NCI-H1694 treated with DMSO at 0.1 percent for 48 hours (cell line): ENCODE data around the gene NOC2L.
A peak's percentile ranks its signal among the peaks of the same experiment; 100 is the strongest.
"Not testable (repeated sequence)": the region's sequence is repeated elsewhere in the genome, so short reads cannot be mapped to it uniquely, and the experiment has no call there.

Source experiments
- DNase-seq: peaks from one replicate; lab custom pipeline; 2025; lab: John Stamatoyannopoulos, UW

Gene NOC2L

DNA sequence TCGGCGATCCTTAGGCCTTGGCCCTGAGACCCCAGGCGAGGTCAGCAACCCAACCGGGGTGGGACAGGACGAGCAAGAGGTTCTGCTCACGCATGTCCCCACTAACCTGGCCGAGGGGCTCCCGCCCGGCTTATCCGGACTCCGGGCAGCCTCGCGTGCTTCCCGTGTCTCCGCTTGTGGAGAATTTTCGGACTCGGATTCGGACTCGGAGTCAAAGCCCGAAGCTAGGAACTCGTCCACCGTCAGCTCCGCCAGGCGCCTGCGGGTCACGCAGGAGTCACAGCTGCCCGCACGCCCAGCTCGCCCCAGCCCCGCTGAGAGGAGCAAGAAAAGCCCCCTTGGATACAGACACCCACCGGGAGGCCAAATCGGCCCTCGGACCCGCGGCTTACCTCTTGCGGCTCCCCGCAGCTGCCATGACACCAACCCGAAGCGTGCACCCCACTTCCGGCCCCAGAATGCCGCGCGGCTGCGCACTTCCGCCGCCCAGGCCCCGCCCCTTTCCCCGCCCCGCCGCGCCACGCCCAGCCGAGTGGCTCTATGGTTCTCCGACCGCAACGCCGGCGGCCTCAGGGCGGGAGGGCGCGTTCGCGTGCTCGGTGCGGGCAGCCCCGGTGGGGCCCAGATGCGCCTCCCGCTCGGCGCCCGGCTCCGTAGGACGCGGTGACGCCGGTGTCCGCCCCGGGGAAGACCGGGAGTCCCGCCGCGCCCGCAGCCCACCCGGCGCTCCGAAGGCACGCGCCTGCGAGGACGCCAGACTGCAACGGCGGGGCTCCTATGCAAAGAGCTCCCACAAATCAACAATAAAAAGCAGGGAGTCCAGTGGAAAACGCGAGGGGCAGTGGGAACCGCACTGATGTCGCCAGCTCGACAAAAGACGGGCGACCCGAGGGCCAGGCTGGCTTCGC is at the start of gene NOC2L:
Gene NOC2L (minus strand): TSS at position 434 of the 908 bp plus-strand sequence. CDS start 16 bp downstream, at position 418.
- peak; percentile 61 for DNase-seq

DNA sequence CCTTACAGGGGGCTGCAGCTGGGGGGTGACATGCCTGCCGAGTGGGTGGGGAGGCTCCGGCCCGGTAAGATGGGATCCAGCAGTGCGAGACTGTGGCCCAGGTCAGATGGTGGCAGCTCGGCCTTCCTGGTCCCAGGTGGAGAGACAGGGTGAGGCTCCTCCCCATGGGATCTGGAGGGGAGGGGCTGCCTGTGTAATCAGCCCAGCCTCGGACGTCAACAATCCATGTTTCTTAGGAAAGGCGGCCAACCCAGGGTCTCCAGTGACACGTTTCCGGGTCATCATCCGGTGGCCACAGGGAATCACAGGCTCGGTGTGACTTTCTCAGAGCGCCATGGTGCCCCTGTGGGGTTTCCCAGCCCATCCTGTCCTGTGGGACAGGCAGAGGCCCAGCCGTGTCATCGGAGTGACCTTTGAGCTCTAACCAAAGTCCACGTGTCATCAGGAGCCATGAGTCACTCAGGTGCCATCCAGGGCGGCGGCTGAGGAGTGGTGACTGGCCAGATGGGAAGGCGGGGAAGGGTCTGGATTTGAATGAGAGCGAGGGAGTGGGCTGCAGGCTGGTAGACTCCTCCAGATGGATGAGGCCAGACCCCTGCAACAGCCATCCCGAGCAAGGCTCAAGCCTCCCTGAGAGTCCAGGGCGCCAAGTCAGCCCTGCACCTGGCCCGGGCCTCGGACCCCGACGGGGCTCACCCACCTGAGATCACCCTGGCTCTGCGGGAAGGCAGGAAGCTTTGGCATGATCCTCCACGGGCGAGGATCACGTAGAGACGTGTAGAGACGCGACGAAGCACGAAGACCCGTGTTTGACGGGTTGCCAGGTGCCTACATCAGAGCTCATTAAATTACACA is 47.5 kb upstream of the NOC2L start:
- no peak for DNase-seq

DNA sequence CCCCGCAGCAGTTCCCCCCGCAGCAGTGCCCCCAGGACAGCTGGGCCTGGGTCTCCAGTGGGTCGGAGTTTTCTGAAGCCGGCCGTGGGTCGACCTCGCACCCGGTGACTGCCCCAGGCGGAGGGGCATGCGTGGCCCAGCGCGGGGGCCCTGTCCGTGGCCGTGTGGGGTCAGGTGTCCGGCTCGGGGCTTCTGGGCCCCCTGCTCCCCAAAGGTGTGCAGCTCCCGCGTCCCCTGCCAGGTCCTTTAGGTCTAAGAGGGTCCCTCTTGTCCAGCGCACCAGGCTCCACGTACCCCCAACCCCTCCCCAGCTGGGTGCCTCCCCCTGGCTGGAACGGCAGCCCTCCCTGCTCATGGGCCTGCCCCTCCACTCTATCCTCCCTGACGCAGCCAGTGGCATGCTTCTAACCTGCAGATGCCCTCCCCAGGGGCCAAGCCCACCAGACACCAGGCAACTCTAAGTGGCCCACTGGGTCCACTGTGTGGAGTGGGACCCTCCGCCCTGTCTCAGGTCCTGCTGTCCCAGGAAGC is 46.8 kb upstream of the NOC2L start:
- DNase-seq = no peak

DNA sequence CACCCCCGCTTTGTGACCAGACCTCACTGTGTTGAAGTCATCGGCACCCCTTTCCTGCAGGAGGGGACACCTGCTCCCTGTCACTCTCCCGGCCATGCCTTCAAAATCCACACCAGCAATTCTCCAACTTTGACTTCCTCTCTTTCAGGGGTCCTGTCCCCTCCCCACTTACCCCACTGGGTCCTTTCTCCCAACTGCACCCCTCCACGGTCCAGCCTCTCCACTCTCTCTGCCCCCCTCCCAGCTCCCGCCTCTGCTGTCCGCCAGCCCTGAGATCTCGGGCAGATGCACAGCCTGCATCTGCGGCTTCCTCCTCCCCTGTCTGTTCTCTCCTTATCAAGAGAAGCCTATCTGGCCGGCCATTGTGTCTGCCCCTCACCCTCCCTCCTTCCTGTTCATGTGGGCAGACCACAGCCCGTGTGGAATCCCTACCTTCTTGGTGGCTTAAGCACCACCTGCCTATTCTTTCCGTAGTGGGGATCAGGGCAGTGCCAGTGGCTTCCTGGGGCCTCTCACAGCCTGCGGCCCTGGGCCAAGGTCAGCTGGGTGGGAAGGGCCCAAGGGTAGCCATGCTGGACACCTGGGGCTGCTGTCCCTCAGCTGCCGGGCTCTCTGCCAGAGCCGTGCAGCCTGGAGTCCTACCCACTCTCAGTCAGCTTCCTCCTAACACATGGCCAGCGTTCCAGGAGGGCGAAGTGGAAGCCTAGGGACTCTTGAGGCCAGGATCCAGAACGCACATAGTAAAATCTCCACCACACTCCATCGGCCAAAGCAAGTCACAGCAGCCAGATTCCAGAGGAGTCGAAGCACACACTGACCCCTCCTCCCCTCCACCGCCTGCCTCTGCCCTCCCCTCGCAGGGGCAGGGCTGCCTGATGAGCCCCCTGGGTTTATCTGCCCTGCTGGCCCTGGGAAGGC is 46.0 kb upstream of the NOC2L start:
- no peak for DNase-seq

DNA sequence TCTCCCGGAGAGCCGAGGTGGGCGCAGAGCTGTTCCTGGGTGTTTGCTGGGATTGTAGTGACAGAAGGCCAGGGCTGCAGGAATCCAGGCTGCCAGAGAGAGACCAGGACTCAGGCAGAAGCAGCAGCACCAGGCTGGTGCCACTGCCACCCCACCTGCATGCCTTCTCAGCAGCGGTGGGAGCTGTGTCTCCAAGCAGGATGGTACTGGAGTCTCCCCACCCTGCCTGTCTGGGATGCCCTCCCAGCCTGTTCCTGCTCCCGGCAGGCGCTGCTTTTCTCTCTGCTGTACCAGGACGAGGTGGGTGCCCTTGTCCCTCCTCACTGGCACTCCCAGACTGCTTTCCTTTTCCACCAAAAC is 45.3 kb upstream of the NOC2L start:
- no peak for DNase-seq

DNA sequence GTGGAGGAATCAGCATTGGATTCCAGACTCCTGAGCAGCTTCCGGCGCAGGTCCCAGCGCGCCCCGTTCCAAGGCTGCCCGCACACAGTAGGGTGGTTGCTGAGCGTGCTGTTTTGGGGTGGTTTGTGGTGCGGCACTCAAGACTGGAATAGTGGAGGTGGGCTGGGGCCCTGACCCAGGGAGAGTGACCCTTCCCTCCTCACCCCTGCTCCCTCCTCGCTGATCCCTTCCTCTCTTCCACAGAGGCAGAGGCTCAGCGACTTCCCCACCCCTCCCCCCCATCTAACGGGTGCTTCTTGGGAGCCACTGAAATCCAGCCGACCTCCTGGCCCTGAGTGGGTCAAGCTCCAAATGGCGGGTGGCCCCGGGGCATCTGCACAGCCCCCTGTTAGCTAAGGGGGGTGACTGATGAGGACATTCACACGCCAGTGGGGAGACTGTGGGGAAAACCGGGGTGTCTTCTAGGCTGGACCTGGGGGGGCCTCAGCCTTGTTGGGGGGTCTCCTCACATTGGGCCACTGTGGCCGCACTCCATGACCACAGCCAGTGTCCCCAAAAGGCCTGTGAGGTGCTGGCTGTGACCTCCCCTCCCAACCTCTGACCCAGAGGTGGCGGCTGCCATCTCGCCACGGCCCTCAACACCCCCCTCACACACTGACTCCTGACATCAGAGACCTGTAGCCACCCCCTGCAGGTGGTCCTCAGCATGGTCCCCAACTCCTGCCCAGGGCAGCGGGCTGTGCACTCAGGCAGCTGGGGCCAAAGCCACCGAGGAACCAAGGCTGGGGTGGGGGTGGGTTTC is 44.8 kb upstream of the NOC2L start:
- no peak for DNase-seq

DNA sequence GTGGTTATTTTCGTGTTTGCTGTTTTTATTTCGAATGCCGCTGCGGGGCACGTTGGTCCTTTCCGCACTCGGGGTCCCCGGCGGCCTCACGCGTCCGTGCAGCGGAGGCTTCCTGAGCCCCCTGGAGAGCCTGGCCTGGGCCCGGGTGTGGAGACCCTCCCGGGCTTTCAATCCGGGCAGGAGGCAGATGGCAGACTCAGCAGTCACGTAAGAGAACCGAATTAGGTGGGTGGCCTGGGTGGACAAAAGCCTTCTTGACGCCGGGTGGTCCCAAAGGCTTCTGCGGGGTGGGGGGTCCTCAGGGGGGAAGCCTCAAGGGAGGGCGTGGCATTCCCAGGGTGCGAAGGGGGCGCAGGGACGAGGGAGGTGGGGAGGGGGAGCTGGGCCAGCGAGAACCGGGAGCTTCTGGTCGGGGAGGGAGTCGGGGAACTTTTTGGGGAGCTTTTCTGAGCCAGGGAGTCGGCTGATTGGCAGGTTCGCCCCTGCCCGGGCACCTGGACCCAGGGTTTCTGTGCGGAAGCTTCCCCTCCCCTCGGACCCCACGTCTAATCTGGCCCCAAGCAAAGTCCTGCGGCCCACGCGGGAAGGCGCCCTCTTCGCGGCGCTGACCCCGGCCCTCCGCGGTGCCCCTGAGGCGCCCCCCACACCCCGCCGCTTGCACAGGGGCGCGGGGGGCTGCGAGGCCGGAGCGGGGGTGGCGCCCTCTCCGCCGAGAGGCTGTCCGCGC is 42.2 kb upstream of the NOC2L start:
- no peak for DNase-seq

DNA sequence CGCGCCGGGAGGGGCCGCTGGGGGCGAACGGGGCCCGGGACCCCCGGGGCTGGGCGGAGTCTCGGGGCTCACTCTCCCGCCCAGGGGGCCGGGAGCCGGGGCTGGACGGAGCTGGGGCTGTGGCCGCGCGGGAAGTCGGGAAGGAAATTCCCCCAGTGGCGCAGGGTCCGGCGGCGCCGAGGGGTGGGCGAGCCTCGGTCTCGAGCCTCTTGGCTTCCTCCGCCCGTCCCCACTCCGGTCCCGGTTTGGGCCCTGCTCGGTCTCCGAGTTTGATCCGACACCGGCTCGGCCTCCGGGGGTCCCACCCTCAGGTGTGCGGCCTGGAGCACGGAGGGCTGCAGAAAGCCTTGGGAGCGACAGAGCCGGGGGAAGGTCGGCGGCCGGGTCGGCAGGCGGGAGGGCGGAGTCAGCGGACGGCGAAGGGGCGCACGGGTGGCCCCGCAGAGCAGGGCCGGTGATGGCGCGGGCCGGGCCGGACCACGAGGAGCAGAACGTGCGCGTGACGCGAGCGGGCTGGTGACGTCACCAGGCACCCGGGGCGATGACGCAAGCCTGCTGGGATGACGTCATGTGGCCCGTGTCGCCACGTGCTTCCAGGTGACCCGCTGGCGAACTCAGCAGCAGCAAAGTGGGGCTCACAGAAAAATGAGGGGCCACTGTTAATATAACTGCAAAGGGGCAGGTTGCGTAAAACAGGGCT is 41.5 kb upstream of the NOC2L start:
- DNase-seq = peak; percentile 53

DNA sequence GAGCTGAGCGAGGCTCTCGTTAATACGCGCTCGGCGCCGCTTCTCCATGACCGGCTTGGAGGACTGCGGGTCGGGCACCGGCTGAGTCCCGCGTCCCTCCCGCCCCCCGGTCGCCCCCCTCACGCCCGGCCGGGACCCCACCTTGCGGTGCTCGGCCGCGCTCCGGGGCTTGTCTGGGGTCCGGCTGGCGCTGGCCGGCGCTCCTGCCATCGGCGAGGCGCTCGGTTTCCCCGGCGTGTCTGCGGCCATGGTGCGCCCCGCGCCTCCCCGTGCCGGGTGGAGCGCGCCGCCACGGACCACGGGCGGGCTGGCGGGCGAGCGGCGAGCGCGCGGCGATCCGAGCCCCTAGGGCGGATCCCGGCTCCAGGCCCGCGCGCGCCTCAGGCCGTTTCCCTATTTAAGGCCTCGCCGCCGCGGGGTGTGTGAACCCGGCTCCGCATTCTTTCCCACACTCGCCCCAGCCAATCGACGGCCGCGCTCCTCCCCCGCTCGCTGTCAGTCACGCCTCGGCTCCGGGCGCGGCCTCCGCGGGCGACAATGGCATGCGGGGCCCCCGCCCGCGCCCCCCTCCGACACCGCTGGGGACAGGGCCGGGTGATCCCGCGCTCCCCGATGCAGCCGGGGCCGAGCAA is 40.8 kb upstream of the NOC2L start, which contains the start of gene HES4:
Gene HES4 (minus strand): TSS at position 373 of the 632 bp plus-strand sequence. CDS start 124 bp downstream, at position 249.
- DNase-seq = peak; percentile 71

DNA sequence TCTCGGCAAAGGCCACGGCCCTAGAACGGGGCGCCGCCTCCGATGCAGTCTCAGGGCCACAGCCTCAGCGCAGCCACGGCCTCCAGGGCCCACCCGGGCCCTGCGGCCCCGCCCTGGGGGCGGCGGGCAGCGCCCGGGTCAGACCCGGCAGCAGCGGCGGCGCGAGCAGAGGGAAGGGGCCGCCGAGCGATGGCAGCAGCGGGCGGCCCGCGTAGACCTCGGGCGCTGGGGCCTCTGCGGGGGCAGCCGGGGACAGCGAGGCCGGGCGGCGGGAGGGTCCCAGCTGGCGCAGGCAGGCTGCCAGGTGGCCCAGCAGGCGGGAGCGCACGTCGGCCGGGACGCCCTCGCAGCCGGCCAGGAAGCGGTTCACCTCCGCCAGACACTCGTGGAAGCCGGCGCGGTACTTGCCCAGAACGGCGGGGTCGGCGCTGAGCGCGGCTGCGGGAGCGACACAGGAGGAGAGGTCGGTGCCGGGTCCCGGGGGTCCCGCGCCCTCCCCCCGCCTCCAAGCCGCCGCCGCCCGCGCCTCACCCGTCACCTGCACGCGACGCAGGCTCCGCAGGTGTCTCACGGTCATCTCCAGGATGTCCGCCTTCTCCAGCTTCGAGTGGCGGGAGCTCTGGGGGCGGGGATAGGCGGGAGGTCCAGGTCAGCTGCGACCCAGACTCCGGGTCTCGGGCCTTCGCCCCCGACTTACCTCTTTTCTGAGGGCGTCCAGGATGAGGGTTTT is 40.1 kb upstream of the NOC2L start:
- DNase-seq = no peak

DNA sequence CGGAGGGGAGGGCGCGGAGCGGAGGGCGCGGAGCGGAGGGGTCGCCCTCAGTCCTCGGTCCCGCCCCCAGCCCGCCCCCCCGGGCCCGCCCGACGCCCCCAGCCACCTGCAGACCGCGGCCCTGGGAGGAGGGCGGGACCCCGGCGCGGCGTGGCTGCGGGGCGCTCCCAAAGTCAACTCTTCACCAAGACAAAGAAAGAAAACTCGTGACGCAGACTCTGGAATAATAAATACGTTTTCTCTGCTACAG is 39.6 kb upstream of the NOC2L start:
- no peak for DNase-seq

DNA sequence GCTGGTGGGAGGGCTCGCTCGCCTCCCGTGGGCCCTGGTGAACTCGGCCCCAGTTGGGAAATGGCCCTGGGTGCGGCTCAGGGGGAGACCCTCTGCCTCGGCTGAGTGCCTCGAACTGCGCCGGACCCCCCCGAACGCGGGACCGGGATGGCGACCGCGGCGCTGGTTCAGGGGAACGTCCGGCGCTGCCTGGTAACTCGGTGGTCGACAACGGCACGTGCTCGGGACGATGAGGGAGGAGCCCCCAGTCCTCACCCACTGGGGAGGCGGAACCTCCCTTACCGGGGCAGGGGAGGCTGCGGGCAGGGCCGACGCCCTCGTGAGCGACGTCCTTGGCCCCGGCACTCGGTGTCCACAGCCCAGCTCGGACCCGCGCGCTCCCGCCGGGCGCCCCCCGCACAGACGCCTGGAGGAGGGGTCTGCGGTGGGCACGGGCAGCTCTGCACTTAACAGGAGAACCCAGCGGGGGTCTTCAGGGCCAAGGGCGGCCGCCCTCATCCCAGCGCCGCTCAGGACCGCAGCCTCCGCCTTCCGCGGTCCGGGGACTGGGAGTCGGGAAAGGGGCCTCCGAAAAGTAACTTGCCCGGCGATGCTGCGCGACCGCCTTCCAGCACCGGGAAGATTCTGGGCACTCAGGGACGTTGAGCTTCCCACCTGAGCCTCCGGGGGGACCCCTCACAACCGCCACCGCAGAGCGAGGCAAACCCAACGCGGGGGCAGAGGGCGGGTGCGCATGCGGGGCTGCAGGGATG is 39.1 kb upstream of the NOC2L start:
- DNase-seq = no peak

DNA sequence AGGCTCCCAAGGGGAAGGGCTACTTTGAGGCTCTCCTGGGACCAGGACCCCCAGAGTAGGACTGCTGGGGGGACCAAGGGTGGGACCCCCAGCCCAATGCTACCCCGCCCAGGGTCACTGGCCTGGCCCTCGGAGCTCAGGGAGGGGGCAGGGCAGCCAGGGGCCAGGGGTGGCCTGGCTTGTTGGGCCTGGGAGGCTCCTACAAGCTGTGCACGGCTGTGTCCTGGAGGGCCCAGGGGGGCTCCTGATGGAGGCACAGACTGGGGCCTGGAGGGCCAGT is 38.6 kb upstream of the NOC2L start:
- no peak for DNase-seq

DNA sequence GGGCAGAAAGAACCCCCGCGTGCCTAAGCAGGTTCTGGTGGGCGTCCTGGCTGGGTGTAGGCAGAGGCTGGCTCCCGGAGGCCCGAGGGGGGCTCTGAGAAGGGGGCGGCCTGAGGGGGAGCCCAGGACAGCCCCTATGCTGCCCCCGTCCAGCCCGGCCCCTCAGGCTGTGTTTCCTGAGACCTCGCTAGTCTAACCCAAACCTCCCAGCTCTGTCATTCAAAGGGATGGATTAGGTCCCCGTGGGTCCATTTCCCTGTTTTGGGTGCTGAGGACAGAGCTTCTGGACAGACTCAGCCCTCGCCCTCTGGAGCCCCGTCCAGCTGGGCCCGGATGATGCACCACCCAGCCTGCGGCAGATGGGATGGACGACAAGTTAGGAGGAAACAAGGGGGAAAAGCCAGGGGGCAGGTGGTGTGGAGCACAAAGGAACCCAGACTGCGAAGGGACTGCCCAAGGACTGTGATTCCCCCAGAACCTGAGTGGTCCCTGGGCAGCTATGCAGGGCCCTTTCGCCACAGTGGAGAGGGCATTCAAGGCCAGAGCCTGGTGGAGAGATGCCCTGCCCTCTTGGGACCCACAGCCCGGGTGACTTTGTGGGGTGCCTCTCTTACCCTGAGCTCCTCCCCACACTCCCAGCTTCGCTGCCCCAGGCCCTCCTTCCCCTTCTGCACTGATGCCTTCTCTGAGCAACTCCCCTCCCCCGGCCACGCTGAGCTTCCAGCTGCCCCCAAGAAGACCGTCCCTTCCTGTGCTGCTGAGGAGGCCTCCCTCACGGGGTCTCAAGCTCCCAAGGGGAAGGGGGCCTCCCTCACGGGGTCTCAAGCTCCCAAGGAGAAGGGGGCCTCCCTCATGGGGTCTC is 38.0 kb upstream of the NOC2L start:
- no peak for DNase-seq

DNA sequence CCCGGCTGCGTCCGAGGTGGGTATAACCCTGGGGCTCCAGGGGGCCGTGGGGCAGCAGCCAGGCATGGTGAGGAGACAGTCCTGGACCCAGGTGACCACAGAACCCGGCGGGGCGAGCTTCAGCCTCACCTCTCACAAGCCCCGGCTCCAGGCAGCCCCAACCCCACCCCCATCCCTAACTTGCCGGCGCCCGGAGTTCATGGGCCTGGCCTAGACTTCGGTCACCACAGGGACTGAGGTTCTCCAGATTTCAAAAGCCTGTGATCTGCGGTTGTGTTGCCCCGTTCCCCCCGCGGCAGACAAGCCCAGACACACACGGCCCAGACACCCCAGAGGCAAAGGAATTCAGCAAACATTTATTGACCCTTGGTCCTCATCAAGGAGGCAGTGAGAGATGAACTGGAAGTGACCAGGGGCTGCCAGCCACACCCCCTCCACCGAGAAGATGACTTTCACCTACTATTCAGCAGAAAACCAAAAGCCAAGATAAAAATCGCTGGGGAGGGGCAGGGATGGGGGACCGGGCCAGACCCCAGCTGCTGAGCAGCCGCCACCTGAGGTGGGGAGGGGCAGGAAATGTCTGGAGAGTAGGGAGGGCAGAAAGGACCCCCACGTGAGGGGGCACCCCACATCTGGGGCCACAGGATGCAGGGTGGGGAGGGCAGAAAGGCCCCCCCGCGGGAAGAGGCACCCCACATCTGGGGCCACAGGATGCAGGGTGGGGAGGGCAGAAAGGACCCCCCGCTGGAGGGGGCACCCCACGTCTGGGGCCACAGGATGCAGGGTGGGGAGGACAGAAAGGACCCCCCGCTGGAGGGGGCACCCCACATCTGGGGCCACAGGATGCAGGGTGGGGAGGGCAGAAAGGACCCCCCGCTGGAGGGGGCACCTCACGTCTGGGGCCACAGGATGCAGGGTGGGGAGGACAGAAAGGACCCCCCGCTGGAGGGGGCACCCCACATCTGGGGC is 36.9 kb upstream of the NOC2L start:
- DNase-seq = no peak

DNA sequence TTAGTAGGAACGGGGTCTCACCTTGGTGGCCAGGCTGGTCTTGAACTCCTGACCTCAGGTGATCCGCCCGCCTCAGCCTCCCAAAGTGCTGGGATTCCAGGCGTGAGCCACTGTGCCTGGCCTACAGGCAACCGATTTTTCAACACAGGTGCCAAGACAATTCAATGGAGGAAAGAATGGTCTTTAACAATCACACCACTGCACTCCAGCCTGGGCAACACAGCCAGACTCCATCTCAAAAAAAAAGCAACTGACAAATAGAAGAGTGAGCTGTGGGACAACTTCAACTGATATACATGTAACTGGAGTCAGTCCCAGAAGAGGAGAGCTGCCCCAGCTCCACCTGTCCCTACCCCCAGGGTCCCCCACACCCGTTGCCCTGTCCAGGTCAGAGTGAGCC is 35.5 kb upstream of the NOC2L start:
- not testable (repeated sequence) for DNase-seq
